OCI-LY1 (cell line): Measurements from ENCODE around the gene FKBP9.
"Not testable (repeated sequence)": the region's sequence is repeated elsewhere in the genome, so short reads cannot be mapped to it uniquely, and the experiment has no call there.

ENCODE experiments used
- EZH2 ChIP-seq: fragments of 200-600 bp; sonication (generic), shearing (Covaris generic); IDR thresholded peaks from 2 replicates; pipeline ENCODE4 v1.8.0; 2017; ENCODE audit warnings: borderline replicate concordance, mixed run types, mild to moderate bottlenecking, antibody characterized with exemption, low read length, moderate library complexity, mixed read lengths
- TF ChIP-seq, protein P1 (sequence below): fragments of 200-600 bp; sonication (generic), shearing (Covaris generic); IDR thresholded peaks from 2 replicates; pipeline ENCODE4 v1.5.1; 2017; ENCODE audit warnings: mild to moderate bottlenecking, antibody characterized with exemption, low read length, moderate library complexity, mixed read lengths

DNA sequence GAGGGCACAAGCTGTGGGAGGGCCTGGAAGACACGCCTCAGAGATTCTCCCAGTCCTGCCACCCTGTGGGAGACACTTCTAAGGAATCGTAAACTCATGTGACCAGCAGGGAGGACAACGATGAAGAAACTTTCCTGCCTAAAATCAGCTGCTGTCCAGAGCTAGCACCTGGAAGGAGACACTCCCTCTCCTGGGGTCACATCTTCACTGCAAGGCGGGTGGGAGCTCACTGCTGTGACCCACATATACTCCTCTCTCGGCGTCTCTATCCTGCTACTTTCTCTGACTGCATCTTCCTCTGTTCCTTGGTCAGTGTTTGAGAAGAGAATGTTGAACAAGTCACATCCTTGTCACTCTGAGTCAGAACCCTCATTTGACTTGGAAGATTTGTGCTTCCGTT lies 40.2 kb upstream of the FKBP9 start:
- TF ChIP-seq, protein P1, sequence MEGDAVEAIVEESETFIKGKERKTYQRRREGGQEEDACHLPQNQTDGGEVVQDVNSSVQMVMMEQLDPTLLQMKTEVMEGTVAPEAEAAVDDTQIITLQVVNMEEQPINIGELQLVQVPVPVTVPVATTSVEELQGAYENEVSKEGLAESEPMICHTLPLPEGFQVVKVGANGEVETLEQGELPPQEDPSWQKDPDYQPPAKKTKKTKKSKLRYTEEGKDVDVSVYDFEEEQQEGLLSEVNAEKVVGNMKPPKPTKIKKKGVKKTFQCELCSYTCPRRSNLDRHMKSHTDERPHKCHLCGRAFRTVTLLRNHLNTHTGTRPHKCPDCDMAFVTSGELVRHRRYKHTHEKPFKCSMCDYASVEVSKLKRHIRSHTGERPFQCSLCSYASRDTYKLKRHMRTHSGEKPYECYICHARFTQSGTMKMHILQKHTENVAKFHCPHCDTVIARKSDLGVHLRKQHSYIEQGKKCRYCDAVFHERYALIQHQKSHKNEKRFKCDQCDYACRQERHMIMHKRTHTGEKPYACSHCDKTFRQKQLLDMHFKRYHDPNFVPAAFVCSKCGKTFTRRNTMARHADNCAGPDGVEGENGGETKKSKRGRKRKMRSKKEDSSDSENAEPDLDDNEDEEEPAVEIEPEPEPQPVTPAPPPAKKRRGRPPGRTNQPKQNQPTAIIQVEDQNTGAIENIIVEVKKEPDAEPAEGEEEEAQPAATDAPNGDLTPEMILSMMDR, result not testable (repeated sequence)
- not testable (repeated sequence) for TF ChIP-seq EZH2
